NCI-H2171 treated with DMSO at 0.1 percent for 48 hours (cell line): ENCODE results near the gene FRS2.

ENCODE experiments used
- DNase-seq: peaks from one replicate; lab custom pipeline; 2025; lab: John Stamatoyannopoulos, UW

FRS2 gene

GRCh38 chr12:69466867-69467266, 3.3 kb upstream of the FRS2 start:
- no peak for DNase-seq

DNA sequence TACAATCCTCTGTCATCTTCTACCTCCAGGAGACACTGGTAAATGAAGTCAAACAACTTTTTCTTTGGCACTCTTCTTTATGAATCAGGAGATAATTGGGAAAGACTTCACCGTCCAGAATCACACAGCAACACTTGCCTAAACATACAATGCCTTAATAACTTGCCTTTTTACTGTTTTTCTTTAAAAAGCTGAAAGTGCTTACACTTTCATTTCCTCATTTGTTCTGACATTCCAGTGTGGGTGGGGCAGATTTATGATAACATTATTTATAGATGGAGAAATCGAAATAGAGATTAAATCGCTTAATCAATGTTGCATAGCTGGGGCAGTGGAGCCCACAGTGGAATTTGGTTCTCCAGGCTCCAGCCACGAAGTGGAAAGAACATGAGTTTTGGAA, 2.8 kb upstream of the FRS2 start:
- DNase-seq, result no peak

GRCh38 chr12:69468237-69469026, 1.8 kb upstream of the FRS2 start:
- no peak for DNase-seq

GRCh38 chr12:69469854-69470188, 367 bp upstream of the FRS2 start:
- DNase-seq, result no peak

DNA sequence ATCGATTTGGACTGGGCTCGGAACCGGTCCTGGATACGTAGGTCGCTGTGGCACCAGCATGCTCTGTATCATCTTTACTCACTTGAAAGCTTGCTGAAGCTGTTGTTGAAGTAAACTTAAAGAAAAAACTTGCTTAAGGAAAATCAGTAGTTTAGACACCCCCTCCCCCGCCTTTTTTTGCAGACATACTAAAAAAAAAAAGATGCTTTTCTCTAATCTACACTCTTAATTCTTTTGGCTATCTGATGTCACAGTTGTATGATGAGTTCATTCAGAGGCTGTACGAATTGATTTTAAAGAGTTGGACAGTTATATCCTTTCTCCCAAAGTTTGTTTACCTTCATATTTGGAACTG, 865 bp downstream of the FRS2 start:
- no peak for DNase-seq

GRCh38 chr12:69471667-69472385, 1.6 kb downstream of the FRS2 start:
- DNase-seq, result no peak

GRCh38 chr12:69473262-69473661, 3.1 kb downstream of the FRS2 start:
- no peak for DNase-seq

- no peak for DNase-seq
Observed at GRCh38 chr12:69474456-69474855, 4.3 kb downstream of the FRS2 start.

- DNase-seq, result no peak
Observed at GRCh38 chr12:69475237-69475975, 5.2 kb downstream of the FRS2 start.

- peak; percentile 6 for DNase-seq
Observed at GRCh38 chr12:69476276-69477017, 6.3 kb downstream of the FRS2 start.

DNA sequence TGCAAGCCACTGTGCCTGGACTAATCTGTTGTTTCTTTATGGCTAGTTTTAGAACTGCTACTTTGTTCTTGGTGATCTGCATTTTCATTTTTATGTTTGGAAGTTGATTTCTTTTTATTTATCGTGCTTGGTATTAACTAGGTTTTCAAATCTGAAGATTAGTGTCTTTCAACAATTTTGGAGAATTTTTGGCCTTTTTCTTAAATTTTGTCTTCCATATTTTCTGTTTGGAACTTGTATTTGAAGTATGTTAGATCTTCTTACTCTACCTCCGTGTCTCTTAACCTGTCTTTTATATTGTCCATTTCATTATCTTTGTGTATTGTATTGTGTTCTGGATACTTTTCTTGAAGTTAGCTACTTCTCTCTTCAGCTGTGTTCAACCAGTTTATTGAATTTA, 9.5 kb downstream of the FRS2 start:
- DNase-seq, result no peak

DNA sequence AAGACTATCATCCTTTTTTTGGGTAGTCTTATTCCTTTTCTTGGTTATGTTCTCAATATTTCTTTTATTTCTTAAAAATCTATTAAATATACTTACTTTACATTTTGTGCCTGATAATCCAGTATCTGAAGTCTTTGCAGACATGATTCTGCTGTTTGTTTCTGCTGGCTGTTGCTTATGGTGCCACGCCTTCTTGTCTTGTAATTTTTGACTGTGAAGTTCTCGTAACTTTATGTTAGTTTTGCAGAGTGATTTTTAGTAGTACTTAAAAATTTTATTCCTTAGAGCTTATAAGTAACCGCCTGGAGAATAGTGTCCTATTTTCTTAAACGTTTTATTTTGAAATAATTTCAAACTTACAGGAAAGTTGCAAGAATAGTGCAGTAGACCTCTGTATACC, 10.5 kb downstream of the FRS2 start:
- DNase-seq, result no peak

GRCh38 chr12:69481133-69481532, 10.9 kb downstream of the FRS2 start:
- DNase-seq, result no peak

- DNase-seq, result no peak
Observed at GRCh38 chr12:69483700-69484099, 13.5 kb downstream of the FRS2 start.

DNA sequence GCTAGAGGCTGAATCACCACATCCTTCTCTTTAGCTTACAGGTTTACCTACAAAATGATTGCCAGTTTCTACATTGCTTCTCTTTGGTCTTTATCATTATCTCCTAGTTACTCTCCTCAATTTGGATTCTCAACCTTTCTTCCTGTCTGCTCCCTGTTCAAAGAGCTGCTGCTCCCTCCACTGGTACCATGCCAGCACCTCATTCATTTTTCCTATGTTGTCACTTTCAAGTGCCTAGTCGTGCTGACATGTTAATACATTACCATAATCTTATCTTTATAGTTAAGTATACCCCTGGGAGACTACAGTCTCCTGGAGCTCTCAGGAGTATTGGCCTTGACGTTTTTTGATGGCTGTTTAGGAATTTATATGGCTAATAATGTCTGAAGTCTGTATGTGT, 14.2 kb downstream of the FRS2 start:
- DNase-seq, result no peak

- no peak for DNase-seq
Observed at GRCh38 chr12:69490920-69491643, 20.9 kb downstream of the FRS2 start.

DNA sequence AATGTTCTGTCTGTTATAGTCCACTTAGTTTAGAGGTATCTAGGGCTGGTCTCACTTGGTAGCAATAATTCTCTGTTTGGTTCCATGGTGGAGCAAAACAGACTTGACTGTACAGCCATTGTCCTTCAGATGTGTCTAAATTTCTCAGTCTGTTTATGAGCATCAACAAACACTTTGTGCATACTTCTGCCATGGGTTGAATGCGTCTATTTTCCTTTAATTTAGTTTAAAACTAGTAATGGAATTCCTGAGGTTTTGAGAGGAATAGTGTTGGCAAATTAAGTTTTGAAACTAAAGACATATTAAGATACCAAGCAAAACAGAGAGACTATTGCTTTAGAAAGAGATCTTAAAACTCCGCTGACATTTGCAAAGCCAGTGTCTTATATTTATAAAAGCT, 22.6 kb downstream of the FRS2 start:
- no peak for DNase-seq

DNA sequence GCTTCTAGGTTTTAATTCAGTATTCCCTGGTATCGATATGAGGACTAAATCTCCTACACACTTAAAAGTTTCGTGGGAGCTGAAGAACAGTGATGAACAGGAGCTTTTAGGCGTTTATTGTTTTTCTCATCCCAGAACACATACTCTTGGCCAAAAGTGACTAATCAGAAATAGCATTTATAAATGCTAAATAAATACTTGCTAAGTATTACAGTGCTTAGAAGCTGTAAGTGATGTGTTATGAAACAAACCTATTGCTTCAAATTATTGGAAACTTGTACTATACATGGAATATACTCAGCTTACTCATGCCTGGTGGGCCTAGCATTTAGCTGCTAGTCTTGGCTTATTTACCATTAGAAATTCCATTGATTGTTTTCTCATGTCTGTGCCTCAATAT, 24.9 kb downstream of the FRS2 start:
- DNase-seq, result no peak

GRCh38 chr12:69497308-69498026, 27.3 kb downstream of the FRS2 start:
- no peak for DNase-seq

GRCh38 chr12:69500631-69501030, 30.4 kb downstream of the FRS2 start:
- DNase-seq, result no peak
